PC-3 (cell line): ENCODE results near the gene NCKIPSD. TPM values are rescaled to one million over a fixed set of nuclear protein-coding genes. Genes with fewer than 3 reads are reported as not detected.
A peak's percentile ranks its signal among the peaks of the same experiment; 100 is the strongest.

Experiments
- ATAC-seq: fragments of 200-7000 bp; cut with Tn5 transposase; 2 replicates; pipeline ENCODE4 v1.9.1; 2020; ENCODE audit warnings: mild to moderate bottlenecking, moderate library complexity
- BruUV-seq: library from RNA; stranded (reverse); fragments of 400-500 nt; replicated peaks from 2 replicates; lab custom pipeline; 2021; lab: Mats Ljungman, UMichigan
- CTCF ChIA-PET: fragments of 300-600 bp; sonication (Branson Sonifier 250); formaldehyde crosslinking; loops from one replicate; lab custom pipeline; 2022; ENCODE audit warnings: antibody characterized with exemption; lab: Charles Lee
- POLR2A ChIA-PET: fragments of 300-600 bp; sonication (Branson Sonifier 250); formaldehyde crosslinking; loops from one replicate; lab custom pipeline; 2022; ENCODE audit warnings: antibody characterized with exemption; ENCODE audit not compliant: unreplicated experiment; lab: Charles Lee
- DNase-seq: peaks from one replicate; pipeline ENCODE4 v3.0.0-alpha.2; 2015
- H2AFZ ChIP-seq: fragments of 300-600 bp; sonication (generic); 2 replicates; pipeline ENCODE4 v1.6.0; 2016; ENCODE audit warnings: antibody characterized with exemption, low read length
- H3F3A ChIP-seq: fragments of 300-600 bp; sonication (generic); one replicate; pipeline ENCODE4 v1.6.0; 2017; ENCODE audit warnings: antibody characterized with exemption, low read length, control low read depth, mild to moderate bottlenecking; ENCODE audit not compliant: unreplicated experiment
- H3K27ac ChIP-seq: fragments of 300-600 bp; sonication (generic); 2 replicates; pipeline ENCODE4 v1.5.1; 2016; ENCODE audit warnings: mild to moderate bottlenecking, low read length
- H3K27me3 ChIP-seq: fragments of 300-600 bp; sonication (generic); 2 replicates; pipeline ENCODE4 v1.6.1; 2016; ENCODE audit warnings: low read length, mixed read lengths
- H3K36me3 ChIP-seq: fragments of 300-600 bp; sonication (generic); 2 replicates; pipeline ENCODE4 v1.6.1; 2016; ENCODE audit warnings: low read depth, mixed run types, low read length, mixed read lengths
- H3K4me1 ChIP-seq: fragments of 300-600 bp; sonication (generic); 2 replicates; pipeline ENCODE4 v1.5.1; 2016; ENCODE audit warnings: low read length; ENCODE audit not compliant: insufficient read depth
- H3K4me2 ChIP-seq: fragments of 300-600 bp; sonication (generic); 2 replicates; pipeline ENCODE4 v1.6.0; 2016; ENCODE audit warnings: low read length
- H3K4me3 ChIP-seq: fragments of 300-600 bp; sonication (generic); 2 replicates; pipeline ENCODE4 v1.5.1; 2016; ENCODE audit warnings: mild to moderate bottlenecking, low read length, mixed read lengths
- H3K79me2 ChIP-seq: fragments of 300-600 bp; sonication (generic); 2 replicates; pipeline ENCODE4 v1.6.1; 2017; ENCODE audit warnings: low read length, mixed read lengths
- H3K9ac ChIP-seq: fragments of 300-600 bp; sonication (generic); 2 replicates; pipeline ENCODE4 v1.6.0; 2016; ENCODE audit warnings: mild to moderate bottlenecking, low read length
- H3K9me2 ChIP-seq: fragments of 300-600 bp; sonication (generic); replicated peaks from 2 replicates; pipeline ENCODE4 v1.6.1; 2016; ENCODE audit warnings: mixed run types, low read length, mixed read lengths
- H3K9me3 ChIP-seq: fragments of 300-600 bp; sonication (generic); 2 replicates; pipeline ENCODE4 v1.6.1; 2016; ENCODE audit warnings: low read length, mixed read lengths
- H4K20me1 ChIP-seq: fragments of 300-600 bp; sonication (generic); 2 replicates; pipeline ENCODE4 v1.6.1; 2016; ENCODE audit warnings: low read length, mixed read lengths
- EZH2 ChIP-seq: fragments of 300-600 bp; sonication (generic); IDR thresholded peaks from one replicate; pipeline ENCODE4 v1.6.1; 2017; ENCODE audit warnings: antibody characterized with exemption, mild to moderate bottlenecking, low read length; ENCODE audit not compliant: unreplicated experiment
- EZH2phosphoT487 ChIP-seq: fragments of 300-600 bp; sonication (generic); IDR thresholded peaks from 2 replicates; pipeline ENCODE4 v1.6.1; 2018; ENCODE audit warnings: mild to moderate bottlenecking, antibody characterized with exemption, low read length, borderline replicate concordance
- intact Hi-C: fragments of 100-400 bp; cut with micrococcal nuclease; formaldehyde crosslinking; loops from 2 replicates; pipeline ENCODE4 v1.9.0; 2023
- total RNA-seq: library from RNA; depleted of rRNA; stranded (reverse); fragments of >200 nt; gene quantifications from 2 replicates; pipeline ENCODE4 v1.2.3, GENCODE V29; 2014
- TF ChIP-seq, protein P1 (sequence below): fragments of 300-600 bp; sonication (generic); conservative IDR thresholded peaks from 2 replicates; pipeline ENCODE4 v1.5.1; 2017; ENCODE audit warnings: antibody characterized with exemption, low read depth, mild to moderate bottlenecking, low read length

The NCKIPSD gene
- total RNA-seq, 1 experiment from 2014 or later, result 66.8 TPM

DNA sequence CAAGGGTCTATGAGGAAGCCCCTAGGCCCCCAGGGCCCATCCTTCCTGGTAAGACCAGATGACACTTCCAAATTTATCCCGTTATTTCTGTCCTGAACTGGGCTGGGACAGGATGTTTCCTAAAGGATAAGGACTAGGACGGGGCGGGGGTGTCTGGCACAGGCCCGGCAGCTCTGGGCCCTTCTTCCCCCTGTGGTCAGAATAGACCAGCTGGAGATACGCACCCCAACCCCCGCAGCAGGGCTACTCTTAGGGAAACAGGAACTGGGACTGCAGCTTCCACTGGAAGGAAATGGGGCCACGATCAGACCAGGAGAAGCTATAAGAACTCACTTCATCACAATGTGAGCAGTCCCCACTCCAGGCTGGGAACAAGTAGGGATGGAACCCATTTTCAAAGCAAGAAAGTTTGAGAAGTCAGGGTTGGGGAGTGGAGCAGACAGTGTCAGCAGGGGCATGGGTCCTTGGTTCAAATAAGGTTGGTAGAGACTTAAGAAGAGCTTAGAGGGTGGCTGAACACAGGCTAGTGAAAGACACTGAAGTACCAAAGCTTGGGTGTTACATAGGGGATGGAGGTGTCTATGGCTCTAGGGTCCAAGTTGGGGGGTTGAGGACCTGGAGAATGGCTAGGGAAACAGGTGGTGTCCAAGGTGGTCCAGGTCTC, 1.1 kb downstream of the NCKIPSD start:
- no peaks in the 10 kb centered on the region for H3K9me2 ChIP-seq
- CTCF ChIA-PET, result interaction anchor here (0.6 to 1.3 kb wide), 3 partner anchors 20 to 81 kb away, joined by 3 to 10 read pairs (median 9); no protein-coding TSS in a partner anchor
- POLR2A ChIA-PET, result interaction anchor here (0.7 kb wide), 1 partner anchor 284 kb away, joined by 3 read pairs; no protein-coding TSS in a partner anchor
- H3K4me3 ChIP-seq, result peak overlapping the region; percentile 90
- H3F3A ChIP-seq, result peaks cover 4% of the 10 kb centered on the region
- H2AFZ ChIP-seq, result no peak overlapping the region
- TSS peak; percentile 20 for BruUV-seq
- peak overlapping the region; percentile 96 for H3K4me2 ChIP-seq
- H4K20me1 ChIP-seq, result 0 out of 2 replicates have a peak, but pooled peaks cover 7% of the 10 kb centered on the region
- ATAC-seq (no peak), DNase-seq (no peak)
- H3K36me3 ChIP-seq, result peaks cover 42% of the 10 kb centered on the region
- H3K9me3 ChIP-seq, result no peaks in the 10 kb centered on the region
- H3K79me2 ChIP-seq, result peaks cover 30% of the 10 kb centered on the region
- peaks cover 20% of the 10 kb centered on the region for H3K4me1 ChIP-seq
- H3K27me3 ChIP-seq, result no peaks in the 10 kb centered on the region
- H3K27ac ChIP-seq, result no peak overlapping the region
- intact Hi-C loops, result loop anchor here (1.0 to 5.0 kb wide), 4 partner anchors 50 to 219 kb away; partner anchors contain the start of genes SLC26A6 and UCN2
- H3K9ac ChIP-seq, result peak overlapping the region; percentile 92; the same call in 1 of the 2 replicates
- TF ChIP-seq EZH2phosphoT487 (no peak), EZH2 (no peak)
- TF ChIP-seq, protein P1, sequence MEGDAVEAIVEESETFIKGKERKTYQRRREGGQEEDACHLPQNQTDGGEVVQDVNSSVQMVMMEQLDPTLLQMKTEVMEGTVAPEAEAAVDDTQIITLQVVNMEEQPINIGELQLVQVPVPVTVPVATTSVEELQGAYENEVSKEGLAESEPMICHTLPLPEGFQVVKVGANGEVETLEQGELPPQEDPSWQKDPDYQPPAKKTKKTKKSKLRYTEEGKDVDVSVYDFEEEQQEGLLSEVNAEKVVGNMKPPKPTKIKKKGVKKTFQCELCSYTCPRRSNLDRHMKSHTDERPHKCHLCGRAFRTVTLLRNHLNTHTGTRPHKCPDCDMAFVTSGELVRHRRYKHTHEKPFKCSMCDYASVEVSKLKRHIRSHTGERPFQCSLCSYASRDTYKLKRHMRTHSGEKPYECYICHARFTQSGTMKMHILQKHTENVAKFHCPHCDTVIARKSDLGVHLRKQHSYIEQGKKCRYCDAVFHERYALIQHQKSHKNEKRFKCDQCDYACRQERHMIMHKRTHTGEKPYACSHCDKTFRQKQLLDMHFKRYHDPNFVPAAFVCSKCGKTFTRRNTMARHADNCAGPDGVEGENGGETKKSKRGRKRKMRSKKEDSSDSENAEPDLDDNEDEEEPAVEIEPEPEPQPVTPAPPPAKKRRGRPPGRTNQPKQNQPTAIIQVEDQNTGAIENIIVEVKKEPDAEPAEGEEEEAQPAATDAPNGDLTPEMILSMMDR, result no peak

GRCh38 chr3:48684054-48684349, 1.7 kb downstream of the NCKIPSD start:
- ATAC-seq, result no peak
- POLR2A ChIA-PET, result no interaction called here
- CTCF ChIA-PET, result interaction anchor here (1.3 kb wide), 1 partner anchor 82 kb away, joined by 10 read pairs; no protein-coding TSS in a partner anchor

More at GRCh38 chr3:48684054-48684349, 1.7 kb downstream of the NCKIPSD start:
- Histone ChIP-seq H3K79me2 (peaks cover 30% of the 10 kb centered on the region), H3K4me3 (peak overlapping the region; percentile 90), H3K4me1 (peaks cover 20% of the 10 kb centered on the region), H3K27ac (no peak overlapping the region), H3K9me2 (no peaks in the 10 kb centered on the region), H3K27me3 (no peaks in the 10 kb centered on the region), H3K9ac (no peak overlapping the region), H3K4me2 (peak overlapping the region; percentile 96), H3F3A (peaks cover 4% of the 10 kb centered on the region), H4K20me1 (0 out of 2 replicates have a peak, but pooled peaks cover 7% of the 10 kb centered on the region), H3K9me3 (no peaks in the 10 kb centered on the region), H3K36me3 (peaks cover 42% of the 10 kb centered on the region), H2AFZ (no peak overlapping the region)
- DNase-seq, result no peak
- TF ChIP-seq, protein P1, result no peak
- TF ChIP-seq EZH2phosphoT487 (no peak), EZH2 (no peak)
- no TSS peak for BruUV-seq
- intact Hi-C loops, result loop anchor here (2.0 to 5.0 kb wide), 2 partner anchors 49 to 122 kb away; partner anchors contain the start of genes SLC26A6 and UCN2
